Vagina (tissue), 2 donors: ENCODE results near the gene LRRC8C. TPM values are rescaled to one million over a fixed set of nuclear protein-coding genes. Genes with fewer than 3 reads are reported as not detected.

ENCODE experiments used
- DNase-seq, 2 donors: peaks; one replicate each; pipeline ENCODE4 v3.0.0-alpha.2; 2017; ENCODE audit errors: extremely low spot score in 2 of 2
- H3K27ac ChIP-seq: fragments of 200-600 bp; sonication (generic); one replicate; pipeline ENCODE4 v1.5.1; 2019
- H3K27me3 ChIP-seq: fragments of 200-600 bp; sonication (generic); one replicate; pipeline ENCODE4 v1.5.1; 2019
- H3K36me3 ChIP-seq, 2 donors: fragments of 200-600 bp; sonication (generic); one replicate each; pipeline ENCODE4 v1.5.1; 2017 to 2019
- H3K4me1 ChIP-seq: fragments of 200-600 bp; sonication (generic); one replicate; pipeline ENCODE4 v1.5.1; 2019
- H3K4me3 ChIP-seq, 2 donors: fragments of 200-600 bp; sonication (generic); 1 replicate in 1 of 2; 2 replicates in 1 of 2; pipeline ENCODE4 v1.5.1; 2016 to 2019
- H3K9me3 ChIP-seq: fragments of 200-600 bp; sonication (generic); one replicate; pipeline ENCODE4 v1.5.1; 2019
- POLR2A ChIP-seq, 2 donors: fragments of 450-650 bp; IDR thresholded peaks; one replicate each; pipeline ENCODE4 v1.6.1; 2017; ENCODE audit warnings: antibody characterized with exemption in 2 of 2, mild to moderate bottlenecking in 2 of 2, moderate library complexity in 2 of 2
- POLR2AphosphoS5 ChIP-seq, 2 donors: sonication (generic); formaldehyde crosslinking; IDR thresholded peaks; one replicate each; pipeline ENCODE4 v1.9.0; 2017; ENCODE audit warnings: antibody characterized with exemption in 2 of 2, mild to moderate bottlenecking in 2 of 2, low read depth in 1 of 2; ENCODE audit not compliant: insufficient read depth in 1 of 2
- intact Hi-C: fragments of 100-400 bp; cut with DNase I; formaldehyde crosslinking; loops from one replicate; pipeline ENCODE4 v1.15.1; 2023
- total RNA-seq: library from RNA; depleted of rRNA; stranded (reverse); fragments of >200 nt; gene quantifications from one replicate; pipeline ENCODE4 v1.2.3, GENCODE V29; 2016
- TF ChIP-seq, protein P1 (sequence below), 3 experiments: fragments of 450-650 bp in 2 of 3; fragments of 200-600 bp in 1 of 3; sonication (generic) in 1 of 3; IDR thresholded peaks; one replicate each; pipeline ENCODE4 v1.5.1; 2017 to 2019; ENCODE audit warnings: antibody characterized with exemption in 3 of 3, mild to moderate bottlenecking in 2 of 3, moderate library complexity in 2 of 3

Gene LRRC8C
- total RNA-seq, 1 donor from 2014 or later: 5.4 TPM

DNA sequence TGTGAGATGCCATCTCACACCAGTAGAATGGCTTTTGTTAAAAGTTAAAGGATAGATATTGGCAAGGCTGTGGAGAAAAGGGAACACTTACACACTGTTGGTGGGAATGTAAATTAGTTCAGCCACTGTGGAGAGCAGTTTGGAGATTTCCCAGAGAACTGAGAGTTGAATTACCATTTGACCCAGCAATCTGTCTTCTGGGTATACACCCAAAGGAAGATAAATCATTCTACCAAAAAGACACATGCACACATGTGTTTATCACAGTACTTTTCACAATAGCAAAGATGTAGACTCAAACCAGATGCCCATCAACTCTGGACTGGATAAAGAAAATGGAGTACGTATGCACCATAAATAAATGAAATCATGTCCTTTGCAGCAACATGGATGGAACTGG, 99.3 kb downstream of the LRRC8C start:
- TF ChIP-seq POLR2A (IDR thresholded peaks at IDR 0.05) (no peak), POLR2AphosphoS5 (IDR thresholded peaks at IDR 0.05; ENCODE audit: insufficient read depth in 1 of 2, low read depth in 1 of 2) (no peak)
- TF ChIP-seq, protein P1, sequence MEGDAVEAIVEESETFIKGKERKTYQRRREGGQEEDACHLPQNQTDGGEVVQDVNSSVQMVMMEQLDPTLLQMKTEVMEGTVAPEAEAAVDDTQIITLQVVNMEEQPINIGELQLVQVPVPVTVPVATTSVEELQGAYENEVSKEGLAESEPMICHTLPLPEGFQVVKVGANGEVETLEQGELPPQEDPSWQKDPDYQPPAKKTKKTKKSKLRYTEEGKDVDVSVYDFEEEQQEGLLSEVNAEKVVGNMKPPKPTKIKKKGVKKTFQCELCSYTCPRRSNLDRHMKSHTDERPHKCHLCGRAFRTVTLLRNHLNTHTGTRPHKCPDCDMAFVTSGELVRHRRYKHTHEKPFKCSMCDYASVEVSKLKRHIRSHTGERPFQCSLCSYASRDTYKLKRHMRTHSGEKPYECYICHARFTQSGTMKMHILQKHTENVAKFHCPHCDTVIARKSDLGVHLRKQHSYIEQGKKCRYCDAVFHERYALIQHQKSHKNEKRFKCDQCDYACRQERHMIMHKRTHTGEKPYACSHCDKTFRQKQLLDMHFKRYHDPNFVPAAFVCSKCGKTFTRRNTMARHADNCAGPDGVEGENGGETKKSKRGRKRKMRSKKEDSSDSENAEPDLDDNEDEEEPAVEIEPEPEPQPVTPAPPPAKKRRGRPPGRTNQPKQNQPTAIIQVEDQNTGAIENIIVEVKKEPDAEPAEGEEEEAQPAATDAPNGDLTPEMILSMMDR (IDR thresholded peaks at IDR 0.05): no peak
- Histone ChIP-seq H3K4me3 (no peak overlapping the region), H3K36me3 (no peaks in the 10 kb centered on the region), H3K4me1 (no peaks in the 10 kb centered on the region), H3K27ac (no peak overlapping the region), H3K27me3 (no peaks in the 10 kb centered on the region), H3K9me3 (no peaks in the 10 kb centered on the region)
- DNase-seq: no peak
- intact Hi-C loops: no loop called here

DNA sequence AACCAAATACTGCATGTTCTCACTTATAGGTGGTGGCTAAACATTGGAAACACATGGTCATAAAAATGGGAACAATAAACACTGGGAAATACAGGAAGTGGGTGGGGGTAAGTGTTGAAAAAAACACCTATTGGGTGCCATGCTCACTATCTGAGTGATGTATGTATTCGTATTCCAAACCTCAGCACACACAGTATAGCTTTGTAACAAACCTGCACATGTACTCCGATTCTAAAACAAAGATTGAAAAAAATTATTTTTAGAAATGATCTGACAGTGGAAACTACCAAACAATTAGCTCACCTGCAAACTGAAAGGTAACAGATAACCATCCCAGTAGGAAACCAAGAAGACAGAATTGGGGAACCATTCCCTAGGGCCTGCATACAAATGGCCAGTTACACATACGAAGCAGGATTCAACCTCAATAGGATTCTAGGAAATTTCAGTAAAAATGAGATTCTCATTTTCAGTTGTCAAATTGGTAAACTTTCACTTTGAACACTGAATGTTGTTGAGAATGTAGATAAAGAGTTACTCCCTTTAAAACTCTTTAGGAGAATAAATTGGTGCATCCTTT, 99.8 kb downstream of the LRRC8C start:
- no peak overlapping the region for H3K27ac ChIP-seq
- no peaks in the 10 kb centered on the region for H3K36me3 ChIP-seq
- no peaks in the 10 kb centered on the region for H3K9me3 ChIP-seq
- H3K4me3 ChIP-seq: no peak overlapping the region
- TF ChIP-seq, protein P1 (IDR thresholded peaks at IDR 0.05): no peak
- TF ChIP-seq POLR2AphosphoS5 (IDR thresholded peaks at IDR 0.05; ENCODE audit: insufficient read depth in 1 of 2, low read depth in 1 of 2) (no peak), POLR2A (IDR thresholded peaks at IDR 0.05) (no peak)
- DNase-seq: no peak
- intact Hi-C loops: no loop called here
- H3K27me3 ChIP-seq: no peaks in the 10 kb centered on the region
- H3K4me1 ChIP-seq: no peaks in the 10 kb centered on the region

DNA sequence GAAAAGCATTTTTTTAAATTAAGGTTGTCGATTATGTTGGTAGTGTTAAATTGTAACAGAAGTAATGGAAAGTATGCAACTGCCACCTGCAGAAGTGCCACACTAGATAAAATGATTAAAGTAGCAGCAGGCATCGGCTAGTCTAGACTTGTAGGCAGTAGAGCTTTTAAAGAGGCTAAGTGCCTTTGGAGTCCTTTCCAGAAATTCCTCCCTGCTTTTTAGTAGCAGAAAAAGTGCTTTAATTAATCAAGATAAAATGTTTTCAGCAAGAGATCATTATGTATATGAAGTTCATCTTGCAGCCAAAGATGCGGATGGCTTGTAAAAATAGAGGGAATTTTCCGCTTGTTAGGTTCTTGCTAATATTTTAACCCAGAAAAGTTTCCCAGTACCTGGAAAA, 100.8 kb downstream of the LRRC8C start:
- intact Hi-C loops: no loop called here

DNA sequence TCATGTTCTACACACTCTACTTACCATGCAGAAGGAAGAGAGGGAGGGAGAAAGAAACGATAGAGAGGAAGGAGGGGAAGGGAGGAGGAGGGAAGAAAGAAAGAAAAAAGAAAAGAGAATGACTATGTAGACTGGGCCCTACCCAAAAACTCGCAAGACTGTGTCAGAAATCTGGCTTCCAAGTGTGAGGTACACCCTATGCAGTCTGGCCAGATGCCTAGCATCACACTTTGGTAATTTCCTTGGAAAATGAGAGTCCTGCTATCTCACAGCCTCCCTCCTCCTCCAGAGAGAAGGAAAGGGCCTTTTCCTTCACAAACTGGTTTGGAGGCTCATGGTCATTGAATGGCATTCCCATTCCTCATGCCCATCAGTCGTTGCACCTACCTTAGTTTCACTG, 101.5 kb downstream of the LRRC8C start:
- no peak for DNase-seq
- intact Hi-C loops: no loop called here
- no peaks in the 10 kb centered on the region for H3K4me1 ChIP-seq
- H3K9me3 ChIP-seq: no peaks in the 10 kb centered on the region
- H3K36me3 ChIP-seq: no peaks in the 10 kb centered on the region
- H3K27ac ChIP-seq: no peak overlapping the region
- H3K27me3 ChIP-seq: no peaks in the 10 kb centered on the region
- TF ChIP-seq, protein P1 (IDR thresholded peaks at IDR 0.05): no peak
- TF ChIP-seq POLR2A (IDR thresholded peaks at IDR 0.05) (no peak), POLR2AphosphoS5 (IDR thresholded peaks at IDR 0.05; ENCODE audit: insufficient read depth in 1 of 2, low read depth in 1 of 2) (no peak)
- H3K4me3 ChIP-seq: no peak overlapping the region

More for the DNA sequence above, 100.8 kb downstream of the LRRC8C start:
- H3K4me1 ChIP-seq: no peaks in the 10 kb centered on the region
- DNase-seq: no peak
- H3K27ac ChIP-seq: no peak overlapping the region
- no peaks in the 10 kb centered on the region for H3K9me3 ChIP-seq
- H3K4me3 ChIP-seq: no peak overlapping the region
- no peaks in the 10 kb centered on the region for H3K36me3 ChIP-seq
- no peaks in the 10 kb centered on the region for H3K27me3 ChIP-seq
- no peak for TF ChIP-seq POLR2A (IDR thresholded peaks at IDR 0.05)
- TF ChIP-seq POLR2AphosphoS5 (IDR thresholded peaks at IDR 0.05; ENCODE audit: insufficient read depth in 1 of 2, low read depth in 1 of 2): no peak
- TF ChIP-seq, protein P1 (IDR thresholded peaks at IDR 0.05): no peak

DNA sequence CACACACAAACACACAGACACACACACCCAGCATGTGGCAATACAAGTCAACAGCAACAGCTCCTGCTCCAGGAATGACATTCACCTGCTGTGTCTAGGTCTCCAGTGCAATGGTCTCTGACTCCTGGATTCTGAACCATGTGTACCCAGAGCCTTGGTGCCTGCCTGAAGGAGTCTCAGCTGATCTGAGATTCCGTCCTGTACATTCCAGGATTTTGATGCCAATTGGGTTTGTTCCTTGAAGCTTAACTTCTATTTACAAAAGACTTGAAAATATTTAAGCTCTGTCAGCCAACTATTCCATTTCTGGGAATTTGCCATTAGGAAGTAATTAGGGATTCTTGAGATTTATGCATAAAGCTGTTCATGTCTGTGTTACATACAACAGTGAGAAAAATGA, 102.6 kb downstream of the LRRC8C start:
- intact Hi-C loops: no loop called here
- Histone ChIP-seq H3K4me3 (no peak overlapping the region), H3K27ac (no peak overlapping the region), H3K36me3 (no peaks in the 10 kb centered on the region), H3K9me3 (no peaks in the 10 kb centered on the region), H3K4me1 (no peaks in the 10 kb centered on the region), H3K27me3 (no peaks in the 10 kb centered on the region)
- DNase-seq: no peak
- TF ChIP-seq, protein P1 (IDR thresholded peaks at IDR 0.05): no peak
- TF ChIP-seq POLR2AphosphoS5 (IDR thresholded peaks at IDR 0.05; ENCODE audit: insufficient read depth in 1 of 2, low read depth in 1 of 2): no peak
- TF ChIP-seq POLR2A (IDR thresholded peaks at IDR 0.05): no peak
